Gastroesophageal sphincter (tissue), 2 donors: Measurements from ENCODE around the gene RAB22A.

Experiments
- EP300 ChIP-seq: sonication (generic); formaldehyde crosslinking; IDR thresholded peaks from one replicate; pipeline ENCODE4 v1.6.1; 2017; ENCODE audit warnings: antibody characterized with exemption, mild to moderate bottlenecking
- POLR2A ChIP-seq, 2 donors: fragments of 450-650 bp; IDR thresholded peaks; one replicate each; pipeline ENCODE4 v1.6.1; 2017; ENCODE audit warnings: antibody characterized with exemption in 2 of 2, mild to moderate bottlenecking in 2 of 2, moderate library complexity in 1 of 2
- POLR2AphosphoS5 ChIP-seq: sonication (generic); formaldehyde crosslinking; IDR thresholded peaks from one replicate; pipeline ENCODE4 v1.6.1; 2017; ENCODE audit warnings: antibody characterized with exemption

- TF ChIP-seq EP300 (no peak), POLR2A (IDR thresholded peaks at IDR 0.05) (no peak), POLR2AphosphoS5 (no peak)
These were observed 107.3 kb downstream of the RAB22A start for GRCh38 chr20:58416835-58417234.
